ENCODE data around the gene ARHGAP31.

DNA sequence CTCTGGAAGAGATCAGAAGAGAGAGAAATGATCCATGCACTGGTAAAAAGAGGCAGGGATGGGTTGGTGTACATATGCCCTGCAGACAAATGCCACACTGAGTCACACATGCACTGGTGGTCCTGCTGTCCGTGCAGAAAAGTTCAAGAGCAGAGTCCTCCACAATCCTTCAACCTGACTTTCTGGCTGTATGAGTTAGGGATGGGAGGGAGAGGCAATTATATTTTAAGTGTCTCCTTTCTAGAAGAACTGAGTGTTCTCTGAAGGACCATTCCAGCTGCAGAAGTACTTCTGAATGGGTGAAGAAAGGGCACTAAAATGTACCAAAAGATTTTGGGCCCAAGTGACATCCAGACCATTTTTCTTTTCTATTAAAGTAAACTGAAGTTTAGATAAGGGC, 142.8 kb downstream of the ARHGAP31 start:
- TF ChIP-seq CEBPB (IDR thresholded peaks at IDR 0.05; ENCODE audit: borderline replicate concordance in 1 of 2, low read depth in 2 of 2, low read length in 2 of 2) (no peak), JUND (IDR thresholded peaks at IDR 0.05; ENCODE audit: low read depth, low read length) (no peak), GABPA (IDR thresholded peaks at IDR 0.05; ENCODE audit: low read depth) (no peak), EP300 (IDR thresholded peaks at IDR 0.05; ENCODE audit: borderline replicate concordance in 1 of 2, control insufficient read depth in 1 of 2, low read depth in 2 of 2, low read length in 2 of 2) (no peak), POLR2A (IDR thresholded peaks at IDR 0.05; ENCODE audit: low read depth, low read length) (no peak), BCL11A (IDR thresholded peaks at IDR 0.05; ENCODE audit: low read depth, low read length) (no peak), TCF12 (IDR thresholded peaks at IDR 0.05; ENCODE audit: low read depth, low read length) (no peak)
- TF ChIP-seq, protein P1, sequence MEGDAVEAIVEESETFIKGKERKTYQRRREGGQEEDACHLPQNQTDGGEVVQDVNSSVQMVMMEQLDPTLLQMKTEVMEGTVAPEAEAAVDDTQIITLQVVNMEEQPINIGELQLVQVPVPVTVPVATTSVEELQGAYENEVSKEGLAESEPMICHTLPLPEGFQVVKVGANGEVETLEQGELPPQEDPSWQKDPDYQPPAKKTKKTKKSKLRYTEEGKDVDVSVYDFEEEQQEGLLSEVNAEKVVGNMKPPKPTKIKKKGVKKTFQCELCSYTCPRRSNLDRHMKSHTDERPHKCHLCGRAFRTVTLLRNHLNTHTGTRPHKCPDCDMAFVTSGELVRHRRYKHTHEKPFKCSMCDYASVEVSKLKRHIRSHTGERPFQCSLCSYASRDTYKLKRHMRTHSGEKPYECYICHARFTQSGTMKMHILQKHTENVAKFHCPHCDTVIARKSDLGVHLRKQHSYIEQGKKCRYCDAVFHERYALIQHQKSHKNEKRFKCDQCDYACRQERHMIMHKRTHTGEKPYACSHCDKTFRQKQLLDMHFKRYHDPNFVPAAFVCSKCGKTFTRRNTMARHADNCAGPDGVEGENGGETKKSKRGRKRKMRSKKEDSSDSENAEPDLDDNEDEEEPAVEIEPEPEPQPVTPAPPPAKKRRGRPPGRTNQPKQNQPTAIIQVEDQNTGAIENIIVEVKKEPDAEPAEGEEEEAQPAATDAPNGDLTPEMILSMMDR (IDR thresholded peaks at IDR 0.05 in 2 of 3, conservative IDR thresholded peaks at IDR 0.05 in 1 of 3; ENCODE audit: control insufficient read depth in 2 of 3, extremely low read depth in 1 of 3, insufficient read depth in 1 of 3, low read depth in 3 of 3, low read length in 3 of 3), result no peak
